HPDE6-E6E7 (cell line): Measurements from ENCODE around the gene HEXD.
"Not testable (repeated sequence)": the region's sequence is repeated elsewhere in the genome, so short reads cannot be mapped to it uniquely, and the experiment has no call there.

ENCODE experiments used
- DNase-seq: peaks from one replicate; pipeline ENCODE4 v3.0.0; 2011; ENCODE audit warnings: missing footprints; ENCODE audit errors: extremely low spot score

The HEXD gene

DNA sequence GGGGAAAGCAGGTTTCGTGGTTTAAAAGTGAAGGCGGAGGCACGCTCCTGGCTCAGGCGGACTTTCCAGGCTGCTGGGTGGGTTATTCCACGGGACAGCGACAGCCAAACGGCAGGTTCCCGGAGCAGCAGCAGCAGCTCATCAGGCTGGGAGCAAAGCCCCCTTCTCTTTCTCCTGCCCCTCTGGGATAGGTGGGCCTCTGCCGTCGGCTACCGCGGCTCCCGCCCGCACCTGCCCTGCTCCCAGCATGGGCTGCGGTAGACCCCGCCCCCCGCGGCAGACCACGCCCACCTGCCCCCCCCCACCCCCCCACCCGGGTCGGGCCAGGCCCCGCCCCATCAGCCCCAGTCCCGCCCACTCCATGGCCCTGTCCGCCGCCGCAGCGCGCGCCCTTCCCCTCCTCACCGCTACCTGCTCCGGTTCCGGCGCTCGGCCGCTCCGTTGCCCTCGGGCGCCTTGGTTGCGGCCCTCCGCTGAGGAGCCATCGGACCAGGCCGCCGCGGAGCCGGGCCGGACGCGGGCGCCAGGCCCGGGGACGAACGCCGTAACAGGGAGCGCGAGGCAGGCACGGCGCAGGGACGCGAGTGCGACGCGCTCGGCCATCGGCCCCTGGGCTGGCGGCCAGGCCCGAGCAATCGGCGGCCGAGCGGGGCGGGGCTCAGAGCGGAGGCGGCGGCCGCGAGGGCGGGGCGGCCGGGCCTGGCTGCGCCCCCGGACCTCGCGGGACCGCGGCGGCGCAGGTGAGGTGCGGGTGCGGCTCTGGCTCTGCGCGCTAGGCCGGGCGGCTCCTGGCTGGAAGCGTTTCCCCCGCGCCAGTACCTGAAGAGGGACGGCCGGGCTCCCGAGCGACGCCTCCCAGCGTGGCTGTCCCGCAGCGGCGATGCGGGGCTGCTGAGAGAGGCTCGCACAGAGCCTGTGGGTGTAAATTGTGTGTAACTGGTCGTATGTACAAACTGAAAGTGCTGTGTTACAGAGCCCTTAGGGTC, at the start of gene HEXD, which contains the start of gene OGFOD3:
Gene HEXD, plus strand, starts transcription at position 347 of the 986 bp plus-strand sequence. CDS start 1,453 bp downstream, outside the sequence.
Gene OGFOD3, minus strand, starts transcription at position 586 of the 986 bp plus-strand sequence. Its CDS starts 101 bp downstream, at position 485.
- peak; percentile 92 for DNase-seq

DNA sequence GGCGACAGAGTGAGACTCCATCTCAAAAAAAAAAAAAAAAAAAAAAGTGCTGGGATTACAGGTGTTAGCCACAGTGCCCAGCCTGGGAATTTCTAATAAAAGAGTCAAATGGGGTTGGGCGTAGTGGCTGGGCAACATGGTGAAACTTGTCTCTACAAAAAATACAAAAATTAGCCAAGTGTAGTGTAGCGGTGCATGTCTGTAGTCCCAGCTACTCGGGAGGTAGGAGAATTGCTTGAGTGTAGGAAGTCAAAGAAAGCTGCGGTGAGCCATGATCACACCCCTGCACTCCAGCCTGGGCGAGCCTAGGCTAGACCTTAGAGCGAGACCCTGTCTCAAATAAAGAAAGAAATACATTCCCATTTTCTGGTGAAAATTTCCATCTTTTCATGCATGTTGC, 48.9 kb upstream of the HEXD start:
- no peak for DNase-seq

DNA sequence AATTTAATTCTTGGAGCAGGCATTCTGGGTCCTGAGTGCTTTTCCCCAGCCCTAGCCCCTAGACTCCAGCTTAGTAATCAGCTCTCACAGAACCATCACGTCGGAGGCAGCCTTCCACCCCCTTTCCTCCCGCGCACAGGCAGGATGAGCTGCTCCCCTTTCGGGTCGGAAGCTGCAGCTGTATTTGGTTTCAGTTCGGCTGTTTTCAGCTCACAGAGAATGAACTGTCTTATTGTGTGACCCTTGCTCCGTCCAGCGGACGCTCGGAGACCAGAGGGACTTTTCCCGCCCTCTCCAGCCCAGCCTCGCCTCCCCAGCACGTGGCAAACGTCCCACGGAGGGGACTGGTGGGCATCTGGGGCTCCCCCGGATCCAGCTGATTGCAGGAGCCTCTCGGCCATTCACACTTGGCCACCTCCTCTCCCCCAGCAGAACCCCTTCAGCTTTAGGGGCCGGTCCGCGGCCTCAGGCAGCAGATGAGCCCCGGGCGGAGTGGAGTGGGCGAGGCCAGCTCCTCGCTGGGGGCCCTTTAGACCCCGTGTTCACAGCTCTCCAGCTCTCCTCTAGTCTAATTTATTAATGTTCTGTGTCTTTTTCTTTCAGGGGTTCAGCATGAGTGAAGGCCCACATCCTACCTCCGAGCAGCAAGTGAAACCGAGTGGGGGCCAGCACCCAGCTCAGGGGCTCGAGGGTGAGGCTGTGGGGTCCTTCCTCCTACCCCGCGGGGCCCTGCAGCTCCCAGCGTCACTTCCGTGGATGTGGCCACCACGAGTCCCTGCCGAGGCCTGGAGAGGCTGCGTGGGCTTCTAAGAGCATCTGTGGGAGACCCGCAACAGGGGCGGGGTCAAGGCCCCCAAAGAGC, 47.4 kb upstream of the HEXD start:
- DNase-seq, result no peak

DNA sequence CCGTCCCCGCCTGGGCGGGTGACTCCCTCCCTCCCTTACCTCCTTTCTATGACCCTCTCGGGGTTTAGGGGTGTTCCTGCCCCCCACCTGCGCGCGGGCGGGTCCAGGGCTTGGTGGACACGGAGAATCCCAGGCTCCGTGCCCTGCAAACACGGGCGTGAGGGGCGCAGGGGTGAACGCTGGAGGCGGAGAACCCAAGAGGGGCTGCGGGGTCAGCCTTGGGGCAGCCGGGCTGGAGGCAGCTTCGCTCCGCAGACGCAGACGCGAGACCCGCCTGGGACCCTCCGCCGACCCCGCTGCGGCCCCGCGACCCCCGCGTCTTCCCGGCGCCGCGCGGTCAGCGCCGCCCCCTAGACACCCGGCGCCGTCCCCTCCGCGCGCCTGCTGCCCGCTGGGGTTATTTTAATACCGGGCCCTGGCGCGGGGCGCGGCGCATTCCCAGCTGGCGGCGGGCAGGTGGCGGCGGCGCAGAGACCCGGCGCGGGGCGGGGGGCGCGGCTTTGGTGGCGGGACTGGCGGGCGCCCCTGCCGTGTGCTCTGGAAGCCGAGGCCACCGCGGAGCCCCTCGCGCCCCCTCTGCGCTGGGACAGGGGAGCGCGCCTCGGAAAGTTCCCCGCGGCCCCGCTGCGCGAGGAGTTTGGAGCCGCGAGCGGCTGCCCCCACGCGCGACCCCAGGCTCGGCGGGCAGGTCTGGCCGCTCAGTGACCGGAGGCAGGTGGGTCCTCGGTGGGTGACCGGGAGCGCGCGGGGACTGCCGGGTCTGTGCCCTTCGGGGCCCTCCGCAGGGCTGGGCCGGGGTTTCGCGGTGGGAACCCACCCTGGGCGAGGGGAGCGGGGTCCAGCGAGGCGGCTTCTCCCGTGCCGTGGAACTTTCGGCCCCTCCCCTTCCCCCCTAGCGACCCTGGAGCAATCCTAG, 46.6 kb upstream of the HEXD start, which contains the start of gene UTS2R:
Gene UTS2R, plus strand, starts transcription at position 433 of the 916 bp plus-strand sequence. CDS start 2,560 bp downstream, outside the sequence.
- DNase-seq, result no peak

DNA sequence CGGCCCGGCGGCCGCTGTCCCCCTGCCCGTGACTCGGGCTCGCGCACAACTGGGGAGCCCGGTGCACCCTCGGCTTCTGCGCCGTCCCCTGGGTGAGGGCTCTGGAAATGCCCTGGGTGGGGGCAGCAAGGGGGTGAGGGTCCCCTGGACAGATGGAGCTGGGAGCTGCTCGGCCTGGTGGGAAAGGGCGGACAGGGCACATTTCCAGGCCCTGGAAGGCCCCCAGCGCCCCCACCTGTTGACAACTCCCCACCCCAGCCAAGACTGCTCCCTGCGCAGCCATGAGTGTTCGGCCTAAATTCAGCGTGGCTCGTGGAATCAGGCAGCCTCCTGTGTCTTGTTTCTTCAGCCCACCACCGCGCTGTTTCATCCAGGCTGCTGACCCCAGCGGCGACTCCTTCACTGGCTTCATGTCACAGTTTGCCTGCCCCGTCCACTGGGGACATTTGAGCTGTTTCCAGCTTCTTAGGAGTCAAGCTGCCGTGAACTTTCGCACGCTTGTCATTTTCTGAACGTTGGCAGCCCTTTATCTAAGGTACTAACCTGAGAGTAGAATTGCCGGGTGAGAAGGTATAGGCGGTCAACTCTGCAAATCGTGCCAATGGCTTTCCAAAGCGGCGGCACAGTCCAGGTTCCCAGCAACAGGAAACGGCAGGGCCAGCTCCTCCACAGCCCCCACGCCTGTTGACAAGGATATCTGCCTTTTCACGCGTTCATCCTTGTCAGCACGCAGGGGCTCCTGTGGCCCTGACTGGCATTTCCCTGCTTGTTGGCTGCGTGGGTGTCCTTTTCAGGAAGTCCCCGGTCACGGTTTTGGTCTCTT, 45.7 kb upstream of the HEXD start:
- no peak for DNase-seq

DNA sequence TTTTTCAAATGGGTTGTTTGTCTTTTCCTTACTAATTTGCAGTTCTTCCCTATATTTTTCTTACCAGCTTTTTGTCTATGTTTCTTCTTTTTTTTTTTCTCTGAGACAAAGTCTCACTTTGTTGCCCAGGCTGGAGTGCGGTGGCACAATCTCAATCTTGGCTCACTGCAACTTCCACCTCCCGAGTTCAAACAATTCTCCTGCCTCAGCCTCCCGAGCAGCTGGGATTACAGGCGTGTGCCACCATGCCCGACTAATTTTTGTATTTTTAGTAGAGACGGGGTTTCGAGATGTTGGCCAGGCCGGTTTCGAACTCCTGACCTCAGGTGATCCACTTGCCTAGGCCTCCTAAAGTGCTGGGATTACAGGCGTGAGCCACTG, 45.1 kb upstream of the HEXD start:
- not testable (repeated sequence) for DNase-seq

DNA sequence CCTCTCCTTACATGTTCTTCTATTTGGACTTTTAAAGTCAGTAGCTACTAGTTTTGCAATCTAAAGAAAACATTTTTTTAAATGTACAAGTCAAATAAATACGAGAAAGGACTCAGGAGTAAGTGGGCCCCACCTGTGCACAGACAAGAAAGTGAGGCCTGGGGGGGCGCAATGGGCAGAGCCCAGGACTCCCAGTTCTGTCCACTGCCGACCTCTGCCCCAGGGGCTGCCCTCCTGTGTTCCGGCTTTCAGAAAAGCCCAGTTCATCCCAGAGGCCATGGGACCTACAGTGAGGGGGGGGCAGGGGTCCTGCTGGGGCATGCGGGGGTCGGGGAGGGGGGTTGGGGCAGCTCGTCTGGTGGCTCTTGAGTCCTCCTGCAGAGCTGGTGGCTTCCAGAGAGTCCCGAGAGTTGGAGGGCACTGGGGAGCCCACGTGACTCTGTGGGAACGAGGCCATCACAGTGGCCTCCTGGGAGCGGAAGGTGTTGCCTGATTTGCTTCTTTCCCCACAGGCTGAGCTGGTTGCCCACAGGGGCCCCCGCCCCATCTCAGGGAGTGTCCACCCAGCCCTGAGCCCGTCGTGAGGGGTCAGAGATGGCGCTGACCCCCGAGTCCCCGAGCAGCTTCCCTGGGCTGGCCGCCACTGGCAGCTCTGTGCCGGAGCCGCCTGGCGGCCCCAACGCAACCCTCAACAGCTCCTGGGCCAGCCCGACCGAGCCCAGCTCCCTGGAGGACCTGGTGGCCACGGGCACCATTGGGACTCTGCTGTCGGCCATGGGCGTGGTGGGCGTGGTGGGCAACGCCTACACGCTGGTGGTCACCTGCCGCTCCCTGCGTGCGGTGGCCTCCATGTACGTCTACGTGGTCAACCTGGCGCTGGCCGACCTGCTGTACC, 44.2 kb upstream of the HEXD start:
- no peak for DNase-seq

DNA sequence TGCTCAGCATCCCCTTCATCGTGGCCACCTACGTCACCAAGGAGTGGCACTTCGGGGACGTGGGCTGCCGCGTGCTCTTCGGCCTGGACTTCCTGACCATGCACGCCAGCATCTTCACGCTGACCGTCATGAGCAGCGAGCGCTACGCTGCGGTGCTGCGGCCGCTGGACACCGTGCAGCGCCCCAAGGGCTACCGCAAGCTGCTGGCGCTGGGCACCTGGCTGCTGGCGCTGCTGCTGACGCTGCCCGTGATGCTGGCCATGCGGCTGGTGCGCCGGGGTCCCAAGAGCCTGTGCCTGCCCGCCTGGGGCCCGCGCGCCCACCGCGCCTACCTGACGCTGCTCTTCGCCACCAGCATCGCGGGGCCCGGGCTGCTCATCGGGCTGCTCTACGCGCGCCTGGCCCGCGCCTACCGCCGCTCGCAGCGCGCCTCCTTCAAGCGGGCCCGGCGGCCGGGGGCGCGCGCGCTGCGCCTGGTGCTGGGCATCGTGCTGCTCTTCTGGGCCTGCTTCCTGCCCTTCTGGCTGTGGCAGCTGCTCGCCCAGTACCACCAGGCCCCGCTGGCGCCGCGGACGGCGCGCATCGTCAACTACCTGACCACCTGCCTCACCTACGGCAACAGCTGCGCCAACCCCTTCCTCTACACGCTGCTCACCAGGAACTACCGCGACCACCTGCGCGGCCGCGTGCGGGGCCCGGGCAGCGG, 43.4 kb upstream of the HEXD start:
- DNase-seq, result no peak

DNA sequence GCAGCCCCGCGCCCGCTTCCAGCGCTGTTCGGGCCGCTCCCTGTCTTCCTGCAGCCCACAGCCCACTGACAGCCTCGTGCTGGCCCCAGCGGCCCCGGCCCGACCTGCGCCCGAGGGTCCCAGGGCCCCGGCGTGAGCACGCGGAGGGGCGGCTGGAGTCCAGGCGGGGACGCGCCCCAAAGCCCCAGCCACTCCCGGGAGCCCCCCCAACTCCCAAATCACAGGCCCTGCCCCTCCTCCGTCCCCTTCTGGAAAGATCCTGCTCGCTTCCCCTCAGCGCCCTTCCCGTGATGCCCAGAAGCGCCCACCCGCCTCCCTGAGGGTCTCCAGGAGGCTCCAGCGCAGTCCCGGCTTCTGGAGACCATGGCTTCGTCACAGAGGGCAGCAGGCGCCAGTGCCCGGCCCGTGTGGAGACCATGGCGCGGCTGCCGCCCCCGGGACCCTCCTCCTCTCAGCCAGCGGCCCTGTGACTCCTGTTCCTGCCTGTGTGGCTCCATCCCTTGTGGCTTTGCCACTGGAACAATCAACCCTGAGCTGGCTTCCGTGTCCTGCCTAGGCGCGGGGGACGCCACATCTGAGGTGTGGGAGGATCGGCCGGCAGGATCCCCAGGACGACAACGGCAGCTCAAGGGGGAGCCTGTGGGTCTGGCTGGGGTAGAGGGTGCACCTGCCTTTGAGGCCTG, 42.6 kb upstream of the HEXD start:
- no peak for DNase-seq

DNA sequence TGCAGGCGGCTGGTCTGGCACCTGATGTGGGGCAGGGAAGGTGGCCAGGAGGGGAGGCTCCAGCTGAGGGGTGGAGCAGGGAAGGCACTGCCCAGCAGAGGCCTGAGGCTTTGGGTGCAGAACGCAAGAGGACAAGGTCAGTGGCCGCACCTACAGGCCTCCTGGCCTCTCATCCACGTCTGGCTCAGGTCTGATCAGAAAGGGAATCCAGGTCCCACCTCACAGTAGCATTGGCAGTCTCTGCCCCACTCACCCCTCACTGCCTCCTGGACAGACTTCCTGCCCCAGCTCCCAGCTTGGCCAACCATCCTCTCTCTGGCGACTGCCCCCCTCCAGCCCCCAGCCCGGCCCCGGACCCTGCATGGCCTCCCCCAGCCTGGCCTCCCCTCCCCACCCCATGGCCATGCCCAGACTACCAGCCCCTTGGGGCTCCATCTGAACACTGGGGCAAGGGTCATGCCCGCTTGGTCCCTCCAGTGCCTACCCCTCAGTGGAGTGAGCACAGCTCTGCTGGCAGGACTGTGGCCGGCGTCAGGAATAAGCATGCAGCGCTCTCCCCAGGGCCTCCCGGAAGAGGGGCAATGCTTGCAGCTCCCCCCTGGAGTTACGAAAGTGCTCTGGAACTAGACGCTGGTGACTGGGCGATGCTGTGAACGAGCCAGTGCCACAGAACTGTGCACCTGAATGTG, 42.0 kb upstream of the HEXD start:
- no peak for DNase-seq

DNA sequence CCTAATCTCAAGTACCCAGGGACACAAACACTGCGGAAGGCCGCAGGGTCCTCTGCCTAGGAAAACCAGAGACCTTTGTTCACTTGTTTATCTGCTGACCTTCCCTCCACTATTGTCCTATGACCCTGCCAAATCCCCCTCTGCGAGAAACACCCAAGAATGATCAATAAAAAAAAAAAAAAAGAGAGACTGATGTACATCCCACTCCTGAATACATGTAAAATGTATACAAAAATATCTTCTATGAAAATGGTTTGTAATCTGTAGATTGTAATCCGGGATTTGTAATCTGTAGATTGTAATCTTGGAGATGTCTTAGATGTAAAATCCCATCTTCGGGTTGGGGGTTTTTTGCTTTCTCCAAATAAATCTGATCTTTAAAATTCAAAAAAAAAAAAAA, 40.9 kb upstream of the HEXD start:
- not testable (repeated sequence) for DNase-seq

DNA sequence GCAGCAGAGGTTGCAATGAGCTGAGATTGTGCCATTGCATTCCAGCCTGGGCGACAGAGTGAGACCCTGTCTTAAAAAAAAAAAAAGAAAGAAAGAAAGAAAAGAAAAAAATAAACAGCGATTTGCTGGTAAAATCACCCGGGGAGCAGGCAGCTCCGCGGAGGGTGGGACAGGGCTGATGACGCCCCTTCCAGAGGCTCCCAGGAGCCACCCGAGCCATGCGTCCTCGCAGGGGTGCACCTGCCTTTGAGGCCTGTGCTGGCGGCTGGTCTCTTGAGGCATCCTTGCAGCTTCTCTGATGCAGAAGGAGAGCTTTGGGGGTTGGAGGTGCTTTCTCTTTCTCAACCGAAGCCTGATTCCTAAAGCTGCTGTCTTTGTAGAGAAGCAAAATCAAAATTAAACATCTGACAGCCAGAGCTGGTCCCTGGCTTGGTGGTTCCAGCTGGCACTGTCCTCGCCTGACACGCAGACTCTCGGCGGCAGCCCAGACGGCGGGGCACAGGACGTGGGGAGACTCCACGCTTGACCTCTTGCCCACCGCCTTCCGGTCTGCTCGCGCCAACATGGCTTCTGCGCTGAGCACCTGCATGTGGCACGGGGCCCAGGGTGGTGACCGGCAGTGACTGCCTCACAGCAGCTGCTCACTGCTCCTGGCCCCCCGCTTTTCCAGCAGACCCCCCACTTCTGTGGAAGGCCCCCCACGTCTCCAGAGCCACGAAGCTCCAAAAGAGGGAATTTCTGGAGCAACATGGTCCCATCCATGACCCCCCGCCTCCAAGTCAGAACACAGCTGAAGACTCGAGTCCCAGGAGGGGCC, 40.0 kb upstream of the HEXD start:
- DNase-seq, result no peak

DNA sequence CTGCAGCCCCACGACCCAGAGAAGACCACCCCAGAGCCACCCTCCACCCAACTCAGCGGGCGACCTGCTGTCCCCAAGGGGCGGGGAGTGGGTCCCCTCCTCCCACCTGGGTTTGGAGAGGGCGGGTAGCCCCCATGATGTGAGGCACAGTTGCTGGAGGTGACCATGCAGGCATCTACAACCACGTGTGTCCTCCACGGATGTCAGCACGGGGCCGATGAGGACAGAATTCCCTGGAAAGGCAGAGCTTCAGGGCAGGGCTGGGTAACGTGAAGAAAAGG, 39.5 kb upstream of the HEXD start:
- no peak for DNase-seq

DNA sequence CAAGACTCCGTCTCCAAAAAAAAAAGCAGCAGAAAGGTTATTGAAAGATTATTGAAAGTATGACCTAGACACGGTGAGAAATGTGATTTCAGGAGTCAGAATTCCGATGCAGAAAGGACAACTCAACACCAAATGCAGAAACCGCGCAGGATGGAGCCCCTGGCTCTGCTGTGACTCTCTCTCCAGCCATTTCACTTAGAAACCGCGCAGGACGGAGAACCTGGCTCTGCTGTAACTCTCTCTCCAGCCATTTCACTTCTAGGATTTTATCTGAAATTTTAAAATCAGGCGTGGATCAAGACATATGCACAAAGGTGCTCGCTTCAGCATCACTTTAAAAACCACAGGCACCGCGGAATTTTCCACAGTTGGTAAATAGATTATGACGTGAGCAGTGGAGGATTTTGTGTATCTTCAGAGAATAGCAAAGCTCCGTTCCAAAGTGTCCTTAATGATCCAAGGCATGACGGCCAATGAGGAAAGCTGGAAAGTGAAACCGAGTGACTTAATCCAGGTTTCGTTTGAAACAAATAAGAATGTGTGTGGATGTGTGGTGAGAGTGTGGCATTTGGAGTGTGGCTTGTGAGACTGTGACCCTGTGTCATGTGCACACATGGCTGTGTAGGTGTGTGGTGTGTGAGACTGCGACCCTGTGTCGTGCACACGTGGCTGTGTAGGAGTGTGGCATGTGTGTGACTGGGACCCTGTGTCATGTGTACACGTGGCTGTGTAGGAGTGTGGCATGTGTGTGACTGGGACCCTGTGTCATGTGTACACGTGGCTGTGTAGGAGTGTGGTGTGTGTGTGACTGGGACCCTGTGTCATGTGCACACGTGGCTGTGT, 37.1 kb upstream of the HEXD start:
- DNase-seq, result no peak

DNA sequence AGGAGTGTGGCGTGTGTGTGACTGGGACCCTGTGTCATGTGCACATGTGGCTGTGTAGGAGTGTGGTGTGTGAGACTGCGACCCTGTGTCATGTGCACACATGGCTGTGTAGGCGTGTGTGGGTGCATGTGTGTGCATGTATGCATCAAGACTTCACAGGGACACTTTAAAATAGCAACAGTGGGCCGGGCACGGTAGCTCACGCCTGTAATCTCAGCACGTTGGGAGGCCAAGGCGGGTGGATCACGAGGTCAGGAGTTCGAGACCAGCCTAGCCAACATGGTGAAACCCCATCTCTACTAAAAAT, 36.5 kb upstream of the HEXD start:
- not testable (repeated sequence) for DNase-seq
